ENCODE results near the gene COPZ2. TPM values are rescaled to one million over a fixed set of nuclear protein-coding genes. Genes with fewer than 3 reads are reported as not detected.

COPZ2 gene
- total RNA-seq, 2 donors from 2014 or later = 7.0 to 43.5 TPM

DNA sequence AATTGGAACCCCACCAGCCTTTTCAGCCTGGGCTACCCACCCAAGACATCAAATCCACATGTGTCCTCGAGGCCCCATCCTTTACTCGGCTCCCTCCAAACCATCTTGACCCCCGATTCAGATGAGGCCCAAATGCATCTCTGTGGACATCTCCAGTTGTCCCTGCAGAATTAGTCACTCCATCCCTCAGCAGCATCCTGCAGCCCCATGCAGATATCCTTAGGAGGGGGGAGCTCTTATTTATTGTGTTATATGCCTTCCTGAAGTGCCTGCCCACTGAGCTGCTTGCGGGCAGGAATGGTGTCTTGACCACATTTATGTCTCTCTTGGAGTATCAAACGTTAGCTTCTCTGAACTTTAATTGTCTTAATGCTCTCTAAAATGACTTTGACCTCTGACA is 51.1 kb downstream of the COPZ2 start:
- Histone ChIP-seq H3K27ac (no peak overlapping the region), H3K4me1 (peaks cover 5% of the 10 kb centered on the region), H3K36me3 (replicated peaks in 1 of 2; ENCODE audit: insufficient read depth in 1 of 2, low read depth in 2 of 2) (peaks cover 0 to 2% of the 10 kb centered on the region in 2 donors), H3K27me3 (no peaks in the 10 kb centered on the region), H3K9me3 (no peaks in the 10 kb centered on the region), H3K4me3 (no peak overlapping the region)
- ATAC-seq (no peak), DNase-seq (no peak)
- intact Hi-C loops (cut with DNase I) = loop anchor here (10.0 kb wide), 1 partner anchor 92 kb away; the partner anchor contains the start of gene SP2
- TF ChIP-seq POLR2A (IDR thresholded peaks at IDR 0.05) = no peak
- TF ChIP-seq, protein P1, sequence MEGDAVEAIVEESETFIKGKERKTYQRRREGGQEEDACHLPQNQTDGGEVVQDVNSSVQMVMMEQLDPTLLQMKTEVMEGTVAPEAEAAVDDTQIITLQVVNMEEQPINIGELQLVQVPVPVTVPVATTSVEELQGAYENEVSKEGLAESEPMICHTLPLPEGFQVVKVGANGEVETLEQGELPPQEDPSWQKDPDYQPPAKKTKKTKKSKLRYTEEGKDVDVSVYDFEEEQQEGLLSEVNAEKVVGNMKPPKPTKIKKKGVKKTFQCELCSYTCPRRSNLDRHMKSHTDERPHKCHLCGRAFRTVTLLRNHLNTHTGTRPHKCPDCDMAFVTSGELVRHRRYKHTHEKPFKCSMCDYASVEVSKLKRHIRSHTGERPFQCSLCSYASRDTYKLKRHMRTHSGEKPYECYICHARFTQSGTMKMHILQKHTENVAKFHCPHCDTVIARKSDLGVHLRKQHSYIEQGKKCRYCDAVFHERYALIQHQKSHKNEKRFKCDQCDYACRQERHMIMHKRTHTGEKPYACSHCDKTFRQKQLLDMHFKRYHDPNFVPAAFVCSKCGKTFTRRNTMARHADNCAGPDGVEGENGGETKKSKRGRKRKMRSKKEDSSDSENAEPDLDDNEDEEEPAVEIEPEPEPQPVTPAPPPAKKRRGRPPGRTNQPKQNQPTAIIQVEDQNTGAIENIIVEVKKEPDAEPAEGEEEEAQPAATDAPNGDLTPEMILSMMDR (IDR thresholded peaks at IDR 0.05) = no peak
- WGBS, 2 donors = 79 to 83% methylated on average over 5 of the region's 5 CpGs

DNA sequence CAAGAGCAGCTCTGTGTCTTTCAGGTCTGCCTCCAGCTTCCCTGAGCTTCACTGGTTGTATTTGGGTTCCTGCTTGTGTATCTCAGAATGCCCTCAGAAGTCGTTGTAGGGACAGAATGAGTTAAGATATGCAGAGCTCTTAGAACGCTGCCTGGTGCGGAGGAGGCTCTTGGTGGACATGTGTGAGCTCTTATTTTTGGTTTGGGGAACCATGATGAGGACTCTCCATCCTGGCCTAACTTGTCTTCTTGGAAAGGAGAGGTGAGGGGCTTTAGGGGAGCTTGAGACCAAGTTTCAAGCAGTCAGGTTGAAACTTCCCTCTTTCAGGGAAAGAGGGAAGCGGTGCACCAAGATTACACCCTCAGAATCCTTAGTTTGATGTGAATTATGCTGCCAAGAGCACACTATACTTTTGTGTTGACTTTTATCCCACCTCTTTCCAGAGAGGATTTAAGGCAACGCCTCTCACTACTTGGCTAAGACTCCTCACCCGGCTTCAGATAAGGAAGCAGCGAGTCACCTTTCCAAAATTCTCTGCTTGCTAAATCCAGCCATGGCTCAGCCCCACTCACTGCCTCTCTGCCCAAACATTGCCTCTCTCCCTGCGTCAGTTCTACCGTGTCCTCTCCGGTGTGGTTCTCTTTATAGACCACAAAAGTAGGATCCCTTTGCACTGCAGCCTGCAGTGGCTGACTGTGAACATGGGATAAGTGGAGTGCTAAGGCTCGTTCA is 53.9 kb downstream of the COPZ2 start:
- peaks cover 5 to 26% of the 10 kb centered on the region in 2 donors for H3K36me3 ChIP-seq (replicated peaks in 1 of 2; ENCODE audit: insufficient read depth in 1 of 2, low read depth in 2 of 2)
- intact Hi-C loops (cut with DNase I) = loop anchor here (5.0 to 10.0 kb wide), 2 partner anchors 34 to 89 kb away; partner anchors contain the start of gene SP2
- no peak for TF ChIP-seq POLR2A (IDR thresholded peaks at IDR 0.05)
- TF ChIP-seq, protein P1 (IDR thresholded peaks at IDR 0.05) = no peak
- H3K27me3 ChIP-seq = no peaks in the 10 kb centered on the region
- peaks cover 5% of the 10 kb centered on the region for H3K4me1 ChIP-seq
- H3K9me3 ChIP-seq = no peaks in the 10 kb centered on the region
- WGBS, 2 donors = 74 to 82% methylated on average over 10 to 11 of the region's 11 CpGs
- H3K4me3 ChIP-seq = no peak overlapping the region
- ATAC-seq = no peak
- no peak overlapping the region for H3K27ac ChIP-seq
- DNase-seq = no peak

DNA sequence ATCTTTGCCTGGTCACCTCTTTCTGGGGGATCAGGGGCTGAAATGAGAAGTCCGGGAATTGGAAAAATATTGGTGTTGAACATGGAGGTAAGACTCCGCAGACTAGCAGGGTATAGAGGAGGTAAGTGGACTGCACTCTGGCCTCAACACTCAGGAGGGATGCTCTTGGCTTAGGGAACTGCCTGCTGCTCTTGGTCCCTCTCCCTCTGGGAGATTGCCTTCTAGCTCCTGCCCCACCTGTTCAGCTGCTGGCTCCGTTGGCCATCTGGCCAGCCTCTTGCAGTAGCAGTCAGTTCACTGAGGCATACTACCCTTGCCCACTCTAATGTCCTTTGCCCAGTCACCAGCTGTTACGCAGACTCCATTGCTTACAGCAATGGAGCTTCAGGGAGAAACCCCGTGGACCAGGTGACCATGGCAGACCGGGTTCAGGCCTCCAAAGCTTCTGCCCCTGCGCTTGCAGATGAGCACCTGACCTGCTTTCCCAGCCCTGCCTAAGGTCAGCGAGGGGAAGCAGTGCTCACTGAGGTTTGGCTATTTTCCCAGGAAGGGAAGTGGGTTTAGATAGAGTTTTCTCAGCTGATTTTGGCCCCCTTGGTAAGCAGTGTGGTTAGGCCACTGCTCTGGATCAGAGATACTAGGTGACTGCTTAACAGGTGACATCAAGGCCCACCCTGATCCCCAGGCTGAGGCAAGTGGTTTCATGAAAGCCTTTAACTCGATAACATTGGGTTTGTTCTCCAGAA is 54.8 kb downstream of the COPZ2 start:
- Histone ChIP-seq H3K4me1 (peaks cover 4% of the 10 kb centered on the region), H3K36me3 (replicated peaks in 1 of 2; ENCODE audit: insufficient read depth in 1 of 2, low read depth in 2 of 2) (peaks cover 6 to 26% of the 10 kb centered on the region in 2 donors), H3K27me3 (no peaks in the 10 kb centered on the region), H3K27ac (no peak overlapping the region), H3K4me3 (no peak overlapping the region), H3K9me3 (no peaks in the 10 kb centered on the region)
- 79 to 82% methylated on average over 4 to 9 of the region's 9 CpGs for WGBS, 2 donors
- TF ChIP-seq, protein P1 (IDR thresholded peaks at IDR 0.05) = no peak
- no peak for TF ChIP-seq POLR2A (IDR thresholded peaks at IDR 0.05)
- ATAC-seq = no peak
- intact Hi-C loops (cut with DNase I) = loop anchor here (5.0 to 10.0 kb wide), 2 partner anchors 34 to 88 kb away; partner anchors contain the start of gene SP2
- no peak for DNase-seq

DNA sequence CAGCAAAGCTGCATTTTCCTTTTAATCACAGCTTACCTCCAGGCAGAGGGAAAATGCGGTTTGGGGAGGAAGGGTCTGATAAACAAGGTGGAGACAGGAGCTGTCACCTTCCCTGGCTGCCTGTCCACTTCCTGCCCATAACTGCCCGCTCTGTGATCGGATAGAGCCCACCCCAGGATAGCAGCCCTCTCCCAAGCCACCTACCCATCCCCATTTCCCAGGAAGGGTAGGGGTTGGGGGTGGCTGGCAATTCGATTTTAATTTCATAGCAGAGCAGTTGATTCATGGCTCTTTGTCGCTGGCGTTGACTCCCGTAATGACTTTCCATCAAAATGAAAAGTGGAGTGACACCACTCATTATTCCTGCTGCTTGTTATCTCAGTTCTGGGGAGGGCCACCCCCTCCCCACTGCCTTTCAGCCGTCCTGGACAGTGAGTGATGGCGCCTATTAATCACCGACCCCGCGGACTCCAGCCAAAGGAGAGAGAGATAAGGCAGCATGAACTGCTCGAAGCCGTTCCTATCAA is 55.4 kb downstream of the COPZ2 start:
- WGBS, 2 donors = 55 to 62% methylated on average over 12 to 14 of the region's 14 CpGs
- Histone ChIP-seq H3K9me3 (no peaks in the 10 kb centered on the region), H3K36me3 (replicated peaks in 1 of 2; ENCODE audit: insufficient read depth in 1 of 2, low read depth in 2 of 2) (peaks cover 12 to 32% of the 10 kb centered on the region in 2 donors), H3K4me1 (no peaks in the 10 kb centered on the region), H3K27me3 (no peaks in the 10 kb centered on the region), H3K27ac (no peak overlapping the region), H3K4me3 (no peak overlapping the region)
- TF ChIP-seq, protein P1 (IDR thresholded peaks at IDR 0.05) = no peak
- no peak for TF ChIP-seq POLR2A (IDR thresholded peaks at IDR 0.05)
- intact Hi-C loops (cut with DNase I) = loop anchor here (5.0 to 10.0 kb wide), 2 partner anchors 35 to 87 kb away; partner anchors contain the start of gene SP2
- ATAC-seq = no peak
- DNase-seq = no peak
